ENCODE measurements around the gene TTC7B. TPM values are rescaled to one million over a fixed set of nuclear protein-coding genes. Genes with fewer than 3 reads are reported as not detected.

Gene TTC7B
- total and polyA plus RNA-seq, 2 of the 13 experiments (the other 11 are each of a cell fraction or from before 2014, with no cell fraction given) = 1.3 to 3.2 TPM

GRCh38 chr14:90699016-90699415 is 117.2 kb downstream of the TTC7B start:
- 43% methylated on average over 7 of the region's 7 CpGs for WGBS (ENCODE audit: low lambda C conversion rate)
- Histone ChIP-seq H4K20me1 (ENCODE audit: insufficient read depth, low read length) (no peaks in the 10 kb centered on the region), H2AFZ (ENCODE audit: low read length) (no peak overlapping the region), H3K9ac (ENCODE audit: insufficient read depth, low read depth, low read length) (no peak overlapping the region), H3K4me2 (ENCODE audit: low read depth, low read length) (no peak overlapping the region), H3K4me3 (replicated peaks in 1 of 3; ENCODE audit: insufficient read depth in 1 of 3, low read depth in 2 of 3, low read length in 3 of 3) (no peak overlapping the region), H3K27ac (ENCODE audit: extremely low read length, insufficient read depth, low read length) (no peak overlapping the region), H3K79me2 (ENCODE audit: insufficient read depth, low read length) (no peaks in the 10 kb centered on the region), H3K27me3 (ENCODE audit: control insufficient read depth in 1 of 2, insufficient read depth in 2 of 2, low read length in 2 of 2) (no peaks in the 10 kb centered on the region), H3K9me3 (ENCODE audit: low read length) (no peaks in the 10 kb centered on the region), H3K36me3 (replicated peaks in 1 of 2; ENCODE audit: control insufficient read depth in 1 of 2, insufficient read depth in 2 of 2, low read length in 2 of 2) (no peaks in the 10 kb centered on the region), H3K4me1 (ENCODE audit: insufficient read depth, low read length) (no peaks in the 10 kb centered on the region)
- ATAC-seq = no peak
- CTCF ChIA-PET (ENCODE audit: low intra/inter-chr PET ratio, low total read pairs) = interaction anchor here (2.1 kb wide), 1 partner anchor 397 kb away, joined by 9 read pairs; no protein-coding TSS in a partner anchor
- intact Hi-C loops (cut with micrococcal nuclease; ENCODE audit: unreplicated experiment) (no loop called here), in situ Hi-C loops (cut with HindIII; ENCODE audit: extremely low pct_ligation_motif_present, low pct_unique_long_range_greater_than_20kb) (loop anchor here (5.0 to 10.0 kb wide), 2 partner anchors 294 to 397 kb away; no protein-coding TSS in a partner anchor)
- DNase-seq (ENCODE audit: low spot score) = no peak
- no TSS peak for BruUV-seq (replicated peaks)
- FAIRE-seq = no peak
- POLR2A ChIA-PET = no interaction called here
- TF ChIP-seq POGK (CRISPR knock-in tag; conservative IDR thresholded peaks at IDR 0.05) (no peak), ZNF563 (CRISPR knock-in tag; IDR thresholded peaks at IDR 0.05) (no peak), DZIP1 (CRISPR knock-in tag; IDR thresholded peaks at IDR 0.05) (no peak), ZNF780A (CRISPR knock-in tag; IDR thresholded peaks at IDR 0.05) (no peak), BORCS8-MEF2B (CRISPR knock-in tag; IDR thresholded peaks at IDR 0.05) (no peak), ZNF567 (CRISPR knock-in tag; IDR thresholded peaks at IDR 0.05; ENCODE audit: borderline replicate concordance) (no peak), ZNF44 (CRISPR knock-in tag; IDR thresholded peaks at IDR 0.05) (no peak)
- TF ChIP-seq, protein P1, sequence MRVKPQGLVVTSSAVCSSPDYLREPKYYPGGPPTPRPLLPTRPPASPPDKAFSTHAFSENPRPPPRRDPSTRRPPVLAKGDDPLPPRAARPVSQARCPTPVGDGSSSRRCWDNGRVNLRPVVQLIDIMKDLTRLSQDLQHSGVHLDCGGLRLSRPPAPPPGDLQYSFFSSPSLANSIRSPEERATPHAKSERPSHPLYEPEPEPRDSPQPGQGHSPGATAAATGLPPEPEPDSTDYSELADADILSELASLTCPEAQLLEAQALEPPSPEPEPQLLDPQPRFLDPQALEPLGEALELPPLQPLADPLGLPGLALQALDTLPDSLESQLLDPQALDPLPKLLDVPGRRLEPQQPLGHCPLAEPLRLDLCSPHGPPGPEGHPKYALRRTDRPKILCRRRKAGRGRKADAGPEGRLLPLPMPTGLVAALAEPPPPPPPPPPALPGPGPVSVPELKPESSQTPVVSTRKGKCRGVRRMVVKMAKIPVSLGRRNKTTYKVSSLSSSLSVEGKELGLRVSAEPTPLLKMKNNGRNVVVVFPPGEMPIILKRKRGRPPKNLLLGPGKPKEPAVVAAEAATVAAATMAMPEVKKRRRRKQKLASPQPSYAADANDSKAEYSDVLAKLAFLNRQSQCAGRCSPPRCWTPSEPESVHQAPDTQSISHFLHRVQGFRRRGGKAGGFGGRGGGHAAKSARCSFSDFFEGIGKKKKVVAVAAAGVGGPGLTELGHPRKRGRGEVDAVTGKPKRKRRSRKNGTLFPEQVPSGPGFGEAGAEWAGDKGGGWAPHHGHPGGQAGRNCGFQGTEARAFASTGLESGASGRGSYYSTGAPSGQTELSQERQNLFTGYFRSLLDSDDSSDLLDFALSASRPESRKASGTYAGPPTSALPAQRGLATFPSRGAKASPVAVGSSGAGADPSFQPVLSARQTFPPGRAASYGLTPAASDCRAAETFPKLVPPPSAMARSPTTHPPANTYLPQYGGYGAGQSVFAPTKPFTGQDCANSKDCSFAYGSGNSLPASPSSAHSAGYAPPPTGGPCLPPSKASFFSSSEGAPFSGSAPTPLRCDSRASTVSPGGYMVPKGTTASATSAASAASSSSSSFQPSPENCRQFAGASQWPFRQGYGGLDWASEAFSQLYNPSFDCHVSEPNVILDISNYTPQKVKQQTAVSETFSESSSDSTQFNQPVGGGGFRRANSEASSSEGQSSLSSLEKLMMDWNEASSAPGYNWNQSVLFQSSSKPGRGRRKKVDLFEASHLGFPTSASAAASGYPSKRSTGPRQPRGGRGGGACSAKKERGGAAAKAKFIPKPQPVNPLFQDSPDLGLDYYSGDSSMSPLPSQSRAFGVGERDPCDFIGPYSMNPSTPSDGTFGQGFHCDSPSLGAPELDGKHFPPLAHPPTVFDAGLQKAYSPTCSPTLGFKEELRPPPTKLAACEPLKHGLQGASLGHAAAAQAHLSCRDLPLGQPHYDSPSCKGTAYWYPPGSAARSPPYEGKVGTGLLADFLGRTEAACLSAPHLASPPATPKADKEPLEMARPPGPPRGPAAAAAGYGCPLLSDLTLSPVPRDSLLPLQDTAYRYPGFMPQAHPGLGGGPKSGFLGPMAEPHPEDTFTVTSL (CRISPR knock-in tag; IDR thresholded peaks at IDR 0.05; ENCODE audit: borderline replicate concordance) = no peak
- TF ChIP-seq, protein P2, sequence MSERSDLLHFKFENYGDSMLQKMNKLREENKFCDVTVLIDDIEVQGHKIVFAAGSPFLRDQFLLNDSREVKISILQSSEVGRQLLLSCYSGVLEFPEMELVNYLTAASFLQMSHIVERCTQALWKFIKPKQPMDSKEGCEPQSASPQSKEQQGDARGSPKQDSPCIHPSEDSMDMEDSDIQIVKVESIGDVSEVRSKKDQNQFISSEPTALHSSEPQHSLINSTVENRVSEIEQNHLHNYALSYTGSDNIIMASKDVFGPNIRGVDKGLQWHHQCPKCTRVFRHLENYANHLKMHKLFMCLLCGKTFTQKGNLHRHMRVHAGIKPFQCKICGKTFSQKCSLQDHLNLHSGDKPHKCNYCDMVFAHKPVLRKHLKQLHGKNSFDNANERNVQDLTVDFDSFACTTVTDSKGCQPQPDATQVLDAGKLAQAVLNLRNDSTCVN (CRISPR knock-in tag; IDR thresholded peaks at IDR 0.05; ENCODE audit: borderline replicate concordance) = no peak
- TF ChIP-seq, protein P3, sequence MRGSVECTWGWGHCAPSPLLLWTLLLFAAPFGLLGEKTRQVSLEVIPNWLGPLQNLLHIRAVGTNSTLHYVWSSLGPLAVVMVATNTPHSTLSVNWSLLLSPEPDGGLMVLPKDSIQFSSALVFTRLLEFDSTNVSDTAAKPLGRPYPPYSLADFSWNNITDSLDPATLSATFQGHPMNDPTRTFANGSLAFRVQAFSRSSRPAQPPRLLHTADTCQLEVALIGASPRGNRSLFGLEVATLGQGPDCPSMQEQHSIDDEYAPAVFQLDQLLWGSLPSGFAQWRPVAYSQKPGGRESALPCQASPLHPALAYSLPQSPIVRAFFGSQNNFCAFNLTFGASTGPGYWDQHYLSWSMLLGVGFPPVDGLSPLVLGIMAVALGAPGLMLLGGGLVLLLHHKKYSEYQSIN (CRISPR knock-in tag; IDR thresholded peaks at IDR 0.05; ENCODE audit: borderline replicate concordance) = no peak
